NCI-H748 (cell line): ENCODE results near the gene YY1AP1.
"Not testable (repeated sequence)": the region's sequence is repeated elsewhere in the genome, so short reads cannot be mapped to it uniquely, and the experiment has no call there.

Experiments used
- DNase-seq: peaks from one replicate; lab custom pipeline; 2025; ENCODE audit not compliant: unreplicated experiment; lab: John Stamatoyannopoulos, UW

YY1AP1 gene

GRCh38 chr1:155696524-155696923, 8.0 kb upstream of the YY1AP1 start:
- DNase-seq: no peak

- DNase-seq: no peak
Measured at GRCh38 chr1:155695608-155696007, 7.0 kb upstream of the YY1AP1 start.

GRCh38 chr1:155695072-155695471, 6.5 kb upstream of the YY1AP1 start:
- DNase-seq: no peak

- no peak for DNase-seq
Measured at GRCh38 chr1:155694167-155694566, 5.6 kb upstream of the YY1AP1 start.

GRCh38 chr1:155691992-155692528, 3.5 kb upstream of the YY1AP1 start:
- DNase-seq: no peak

GRCh38 chr1:155689081-155689607, 570 bp upstream of the YY1AP1 start, which contains the start of gene DAP3:
Gene DAP3, plus strand, starts transcription at chr1:155689091. Its CDS starts 20,689 bp downstream, at chr1:155709780.
- not testable (repeated sequence) for DNase-seq

- not testable (repeated sequence) for DNase-seq
Measured at GRCh38 chr1:155687705-155688323, 760 bp downstream of the YY1AP1 start.

DNA sequence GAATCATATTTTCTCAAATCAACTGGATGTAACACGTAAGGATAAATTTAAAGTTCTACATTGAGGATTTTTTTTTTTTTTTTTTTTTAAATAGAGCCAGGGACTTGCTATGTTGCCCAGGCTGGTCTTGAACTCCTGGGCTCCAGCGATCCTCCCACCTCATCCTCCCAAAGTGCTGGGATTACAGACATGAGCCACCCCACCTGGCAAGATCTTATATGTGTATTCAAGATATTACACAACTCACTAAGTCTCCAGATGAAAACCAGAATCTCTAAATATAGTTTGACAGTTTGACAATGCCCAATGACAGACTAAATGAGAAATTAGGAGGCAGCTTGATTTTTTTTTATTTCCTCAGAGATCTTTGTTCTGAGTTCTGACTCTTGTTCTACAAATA, 6.8 kb downstream of the YY1AP1 start:
- DNase-seq: no peak

GRCh38 chr1:155680531-155680930, 8.0 kb downstream of the YY1AP1 start:
- no peak for DNase-seq

DNA sequence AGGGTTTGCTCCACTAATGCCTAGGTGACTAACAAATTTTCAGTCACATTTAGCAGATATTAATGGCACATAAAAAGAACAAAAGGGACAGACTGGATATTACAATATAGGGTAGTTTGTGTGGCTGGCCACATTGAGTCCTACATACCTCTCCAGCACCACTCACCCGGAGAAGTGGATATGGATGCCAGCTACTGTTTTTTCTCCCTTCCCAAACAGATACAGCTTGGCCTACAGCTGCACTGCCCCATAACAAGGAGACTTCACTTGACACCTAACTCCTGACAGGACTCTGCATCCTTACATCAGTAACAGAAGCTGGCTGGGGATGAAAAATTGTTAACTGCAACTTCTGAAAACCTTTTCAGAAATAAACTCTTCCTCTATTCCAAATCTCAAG, 9.6 kb downstream of the YY1AP1 start:
- not testable (repeated sequence) for DNase-seq

DNA sequence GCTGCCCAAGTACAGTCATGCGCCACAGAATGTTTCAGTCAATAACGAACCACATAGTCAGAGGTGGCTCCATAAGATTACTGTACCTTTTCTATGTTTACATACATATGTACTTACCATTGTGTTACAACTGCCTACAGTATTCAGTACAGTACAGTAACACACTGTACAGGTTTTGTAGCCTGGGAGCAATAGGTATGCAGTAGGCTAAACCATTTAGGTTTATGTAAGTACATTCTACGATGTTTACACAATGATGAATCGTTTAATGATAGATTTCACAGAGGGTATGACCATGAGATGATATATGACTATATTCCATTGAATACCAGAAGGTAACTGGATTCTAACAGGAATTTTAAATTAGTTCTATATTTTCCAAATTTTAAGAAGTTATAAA, 10.5 kb downstream of the YY1AP1 start:
- DNase-seq: no peak

GRCh38 chr1:155673003-155673402, 15.6 kb downstream of the YY1AP1 start:
- DNase-seq: no peak

- DNase-seq: no peak
Measured at GRCh38 chr1:155671750-155672149, 16.8 kb downstream of the YY1AP1 start.

DNA sequence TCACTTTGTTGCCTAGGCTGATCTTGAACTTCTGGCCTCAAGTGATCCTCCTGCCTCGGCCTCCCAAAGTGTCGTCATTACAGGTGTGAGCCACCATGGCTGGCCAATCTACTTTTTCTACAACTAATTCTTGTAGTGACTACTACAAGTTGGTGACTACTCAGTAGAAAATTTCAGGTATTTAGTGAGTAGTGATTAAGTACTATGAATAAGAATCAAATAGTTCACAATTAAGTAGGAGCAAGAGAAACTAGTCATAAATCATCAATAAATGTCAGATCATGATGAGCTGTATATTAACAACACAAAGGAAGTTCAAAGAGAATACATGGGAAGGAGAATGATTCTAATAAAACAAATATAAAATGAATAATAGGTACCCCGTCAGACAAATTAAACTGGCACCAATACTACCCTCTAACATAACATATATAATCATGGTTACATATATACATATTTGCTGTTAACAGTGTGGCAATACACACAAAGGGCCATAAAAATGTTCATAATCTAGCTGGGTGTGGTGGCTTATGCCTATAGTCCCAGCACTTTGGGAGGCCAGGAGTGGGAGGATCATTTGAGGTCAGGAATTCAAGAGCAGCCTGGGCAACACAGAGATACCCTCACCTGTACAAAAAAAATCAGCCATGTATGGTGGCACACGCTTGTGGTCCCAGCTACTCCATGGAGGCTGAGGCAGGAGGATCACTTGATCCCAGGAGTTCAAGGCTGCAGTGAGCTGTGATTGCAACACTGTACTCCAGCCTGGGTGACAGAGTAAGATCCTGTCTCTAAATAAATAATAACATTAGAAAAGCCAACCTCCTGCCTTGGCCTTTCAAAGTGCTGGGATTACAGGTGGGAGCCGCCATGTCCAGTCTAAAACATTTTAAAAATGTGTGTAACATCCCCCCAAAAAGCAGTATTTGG, 19.1 kb downstream of the YY1AP1 start:
- no peak for DNase-seq

DNA sequence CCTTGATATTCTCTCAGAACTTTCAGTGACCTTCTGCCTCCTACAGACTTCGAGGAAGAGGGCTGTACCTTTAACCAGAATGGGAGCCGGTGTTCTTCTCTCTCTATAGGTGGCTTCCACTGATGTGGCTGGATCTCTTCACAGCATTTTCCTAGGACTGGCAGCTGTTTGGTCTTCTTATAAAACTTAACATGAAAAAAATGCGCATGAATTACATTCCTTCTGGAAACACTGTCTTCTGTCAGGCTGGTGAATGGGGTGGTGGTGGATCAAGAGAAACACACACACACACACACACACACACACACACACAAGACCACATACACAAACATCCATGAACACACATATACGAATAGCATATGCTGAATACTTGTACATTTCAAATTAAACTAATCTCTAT, 27.3 kb downstream of the YY1AP1 start:
- not testable (repeated sequence) for DNase-seq

DNA sequence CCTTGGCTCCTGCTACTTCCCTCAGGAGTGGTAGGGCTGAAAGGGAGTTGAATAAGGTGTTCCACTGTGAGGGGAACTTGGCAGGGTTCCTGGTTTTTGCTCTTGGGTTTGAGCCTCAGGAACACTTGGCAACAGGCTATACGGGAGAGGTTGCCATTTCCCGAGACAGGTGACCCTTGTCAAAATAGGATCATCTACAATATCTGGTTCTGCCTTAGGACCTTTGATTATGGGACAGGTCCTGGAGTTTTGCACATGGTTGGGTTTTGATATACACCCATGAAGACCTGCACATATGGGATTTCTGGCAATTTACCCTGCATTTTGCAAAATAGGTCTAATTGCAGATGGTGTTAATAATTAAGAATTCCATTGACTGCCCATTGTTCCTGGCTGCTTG, 31.1 kb downstream of the YY1AP1 start:
- DNase-seq: no peak

DNA sequence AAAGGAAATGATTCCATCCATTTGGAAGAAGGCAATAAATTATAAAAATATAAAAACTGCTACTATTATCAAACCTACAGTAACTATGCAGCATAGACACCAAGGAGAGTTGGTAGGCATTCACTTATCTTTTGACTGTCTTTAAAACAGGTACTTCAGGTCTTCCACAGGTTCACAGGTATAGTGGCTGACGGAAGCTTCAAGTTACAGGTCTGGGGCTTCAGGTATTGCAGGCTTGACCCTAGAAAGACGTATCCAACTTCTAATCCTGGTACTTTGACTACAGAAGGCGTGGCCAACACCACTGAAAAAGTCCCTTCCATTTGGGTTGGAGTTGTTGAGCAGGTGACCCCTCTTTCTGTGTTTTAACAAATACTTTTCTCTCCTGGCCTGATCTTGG, 35.6 kb downstream of the YY1AP1 start:
- no peak for DNase-seq

DNA sequence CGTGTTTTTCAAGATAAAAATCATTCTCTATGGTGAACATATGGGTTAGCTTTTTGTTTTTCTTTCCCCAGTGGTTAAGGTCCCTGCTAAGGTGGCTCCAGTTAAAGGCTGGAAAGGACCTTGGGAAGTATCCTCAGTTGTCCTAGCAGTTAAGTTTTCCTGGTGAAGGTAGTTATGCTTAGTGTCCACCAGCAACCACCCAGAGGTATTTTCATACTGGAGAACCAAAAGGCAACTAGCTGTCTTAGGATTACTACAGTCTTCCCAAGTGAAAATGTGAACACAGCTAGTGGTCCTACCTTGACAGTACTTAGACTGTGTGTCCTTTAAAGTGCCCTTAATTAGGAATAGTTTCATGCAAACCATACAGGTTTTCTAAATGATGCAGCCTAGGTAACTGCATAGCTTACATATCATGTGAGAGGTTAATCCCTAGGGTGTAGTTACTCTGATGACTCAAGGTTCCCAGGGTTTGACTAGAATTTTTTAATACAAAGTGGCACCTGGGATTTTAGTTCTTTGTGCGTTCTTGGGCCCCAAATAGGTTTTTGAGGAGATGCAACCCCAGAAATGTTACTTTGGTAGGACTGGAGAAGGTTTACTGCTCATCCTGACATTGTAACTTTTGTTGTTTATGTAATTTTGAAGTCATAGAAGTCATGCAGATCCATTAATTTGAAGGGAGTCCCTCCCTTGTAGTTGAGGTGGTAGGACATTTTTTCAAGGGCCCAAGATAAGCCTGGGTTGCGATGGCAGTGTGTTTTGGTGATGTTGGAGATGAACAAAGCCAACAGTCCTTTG, 36.5 kb downstream of the YY1AP1 start:
- DNase-seq: no peak

GRCh38 chr1:155650231-155650757, 38.3 kb downstream of the YY1AP1 start:
- no peak for DNase-seq

- DNase-seq: no peak
Measured at GRCh38 chr1:155649676-155650075, 38.9 kb downstream of the YY1AP1 start.
